Activated CD4-positive, alpha-beta T cell treated with anti-CD3 and anti-CD28 coated beads for 48 hours (primary cell): ENCODE measurements around the gene ADNP.

ENCODE experiments used
- DNase-seq: peaks from one replicate; pipeline ENCODE4 v3.0.0-alpha.2; 2020

Gene ADNP

DNA sequence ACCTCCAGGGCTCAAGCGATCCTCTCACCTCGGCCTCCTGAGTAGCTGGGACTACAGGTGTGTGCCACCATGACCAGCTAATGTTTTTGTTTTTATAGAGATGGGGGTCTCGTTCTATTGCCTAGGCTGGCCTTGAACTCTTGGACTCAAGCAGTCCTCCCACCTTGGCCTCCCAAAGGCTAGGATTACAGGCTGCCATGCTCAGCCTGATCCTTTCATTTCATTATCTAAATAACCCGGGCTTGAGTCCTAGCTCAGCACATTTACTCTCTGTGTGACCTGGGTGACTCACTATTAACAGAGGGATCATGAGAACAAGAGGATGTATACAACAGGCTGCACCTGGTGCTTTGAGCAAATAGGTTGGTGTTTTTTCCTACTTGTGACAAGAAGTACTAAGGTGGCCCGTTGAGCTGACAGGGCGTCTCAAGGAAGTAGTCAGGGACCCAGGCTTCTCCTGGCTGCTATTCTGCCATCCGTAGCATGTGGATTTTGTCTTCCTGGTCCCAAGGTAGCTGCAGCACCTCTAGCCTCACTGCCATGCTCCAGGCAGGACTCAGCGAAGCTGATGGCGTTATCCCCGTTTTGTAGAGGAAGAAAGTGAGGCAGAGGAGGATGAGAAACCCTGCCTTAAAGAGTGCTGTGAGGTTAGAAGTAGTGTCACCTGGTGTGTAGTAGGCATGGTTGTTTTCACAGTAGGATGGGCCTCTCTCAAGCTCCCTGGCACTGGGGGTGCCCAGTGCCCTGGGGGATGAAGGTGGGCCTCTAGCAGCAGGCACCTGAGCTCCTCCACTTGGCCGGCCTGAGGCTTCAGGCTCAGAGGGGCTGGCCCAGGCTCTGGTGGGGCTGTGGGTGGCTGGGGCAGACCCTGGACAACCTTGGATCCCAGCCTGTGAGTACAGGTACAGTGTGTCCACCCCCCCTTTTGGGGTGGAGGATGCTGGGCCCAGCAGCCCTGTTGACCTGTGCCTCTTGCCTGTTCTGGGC is 62.4 kb downstream of the ADNP start:
- DNase-seq, result no peak

DNA sequence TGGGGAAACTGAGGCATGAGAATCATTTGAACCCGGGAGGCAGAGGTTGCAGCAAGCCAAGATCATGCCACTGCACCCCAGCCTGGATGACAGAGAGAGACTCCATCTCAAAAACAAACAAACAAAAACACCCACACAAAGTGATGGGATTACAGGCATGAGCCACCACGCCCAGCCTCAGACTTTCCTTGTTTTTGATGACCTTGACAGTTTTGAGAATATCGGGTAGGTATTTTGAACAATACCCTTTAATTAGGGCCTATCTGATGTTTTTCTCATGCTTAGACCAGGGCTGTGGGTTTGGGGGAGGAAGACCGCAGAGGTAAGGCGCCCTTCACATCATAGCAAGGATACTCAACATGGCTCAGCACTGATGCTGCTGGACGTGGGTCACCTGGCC is 63.4 kb downstream of the ADNP start:
- no peak for DNase-seq

DNA sequence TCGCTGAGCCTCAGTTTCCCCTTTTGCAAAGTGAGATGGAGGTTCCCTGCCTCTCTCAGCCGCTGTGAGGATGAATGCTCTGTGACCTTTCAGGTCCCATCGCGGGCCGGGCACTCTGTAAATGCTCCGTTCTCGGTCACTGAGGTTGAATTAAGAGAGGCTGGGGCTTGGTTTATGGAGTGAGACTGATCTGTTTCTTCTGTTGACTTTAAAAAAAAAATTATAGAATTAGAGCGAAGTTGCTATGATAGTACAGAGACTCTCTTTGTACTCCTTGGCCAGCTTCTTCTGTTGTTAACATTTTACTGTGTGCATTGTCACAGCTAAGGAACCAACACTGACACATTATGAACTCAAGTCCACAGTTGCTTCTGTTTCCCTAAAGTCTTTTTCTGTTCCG is 64.4 kb downstream of the ADNP start:
- no peak for DNase-seq

- DNase-seq, result no peak
Observed at GRCh38 chr20:50866036-50866685, 65.1 kb downstream of the ADNP start.

DNA sequence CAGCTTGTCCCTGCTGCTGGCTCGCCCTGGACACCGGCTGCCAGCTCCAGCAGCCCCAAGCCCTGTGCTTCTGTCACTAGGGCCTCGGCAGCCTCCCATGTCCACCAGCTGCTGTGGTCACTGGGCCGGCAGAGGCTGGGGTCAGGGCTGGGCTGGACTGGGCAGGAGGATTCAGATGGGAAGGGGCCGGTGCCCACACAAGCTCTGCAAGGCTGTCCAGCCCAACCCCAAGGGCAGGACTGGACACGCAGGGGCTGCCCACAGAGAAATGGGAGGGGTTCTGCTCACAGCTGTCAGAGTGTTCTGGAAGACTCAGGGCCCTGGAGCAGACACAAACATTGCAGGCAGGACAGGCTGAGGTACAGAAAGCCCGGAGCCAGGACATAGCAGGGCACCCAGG is 65.6 kb downstream of the ADNP start:
- no peak for DNase-seq

GRCh38 chr20:50865114-50865513 is 66.1 kb downstream of the ADNP start:
- no peak for DNase-seq

DNA sequence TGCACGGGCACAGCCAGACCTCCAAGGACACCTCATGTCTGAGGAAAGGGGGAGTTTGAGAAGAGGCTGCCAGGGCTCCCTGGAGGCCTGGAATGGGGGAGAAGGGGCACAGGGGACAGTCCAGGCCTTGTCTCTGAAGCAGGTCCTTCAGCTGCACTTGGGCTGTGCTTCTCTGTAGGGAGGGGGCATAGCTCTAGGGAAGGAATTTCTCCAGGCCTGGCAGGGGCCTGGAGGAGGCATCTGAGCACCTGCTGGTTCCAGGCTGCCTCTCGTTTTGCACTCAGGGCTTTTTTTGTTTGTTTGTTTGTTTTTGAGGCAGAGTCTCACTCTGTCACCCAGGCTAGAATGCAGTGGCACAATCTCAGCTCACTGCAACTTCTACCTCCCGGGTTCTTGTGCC is 68.7 kb downstream of the ADNP start:
- DNase-seq, result no peak

- DNase-seq, result no peak
Observed at GRCh38 chr20:50861012-50861411, 70.2 kb downstream of the ADNP start.

GRCh38 chr20:50859161-50859560 is 72.1 kb downstream of the ADNP start:
- no peak for DNase-seq

DNA sequence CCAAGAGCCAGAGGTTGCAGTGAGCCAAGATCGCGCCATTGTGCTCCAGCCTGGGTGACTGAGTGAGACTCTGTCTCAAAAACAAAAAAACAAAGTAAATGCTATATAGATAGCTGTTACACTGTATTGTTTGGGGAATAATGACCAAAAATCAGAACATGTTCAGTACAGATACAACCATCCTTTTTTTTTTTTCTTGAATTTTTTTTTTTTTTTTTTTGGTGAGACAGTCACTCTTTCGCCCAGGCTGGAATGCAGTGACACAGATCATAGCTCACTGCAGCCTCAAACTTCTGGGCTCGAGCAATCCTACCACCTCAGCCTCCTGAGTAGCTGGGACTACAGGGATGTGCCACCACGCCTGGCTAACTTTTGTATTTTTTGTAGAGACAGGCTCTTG is 72.7 kb downstream of the ADNP start:
- no peak for DNase-seq

GRCh38 chr20:50857348-50857747 is 73.9 kb downstream of the ADNP start:
- no peak for DNase-seq

GRCh38 chr20:50856475-50857041 is 74.7 kb downstream of the ADNP start:
- DNase-seq, result no peak

DNA sequence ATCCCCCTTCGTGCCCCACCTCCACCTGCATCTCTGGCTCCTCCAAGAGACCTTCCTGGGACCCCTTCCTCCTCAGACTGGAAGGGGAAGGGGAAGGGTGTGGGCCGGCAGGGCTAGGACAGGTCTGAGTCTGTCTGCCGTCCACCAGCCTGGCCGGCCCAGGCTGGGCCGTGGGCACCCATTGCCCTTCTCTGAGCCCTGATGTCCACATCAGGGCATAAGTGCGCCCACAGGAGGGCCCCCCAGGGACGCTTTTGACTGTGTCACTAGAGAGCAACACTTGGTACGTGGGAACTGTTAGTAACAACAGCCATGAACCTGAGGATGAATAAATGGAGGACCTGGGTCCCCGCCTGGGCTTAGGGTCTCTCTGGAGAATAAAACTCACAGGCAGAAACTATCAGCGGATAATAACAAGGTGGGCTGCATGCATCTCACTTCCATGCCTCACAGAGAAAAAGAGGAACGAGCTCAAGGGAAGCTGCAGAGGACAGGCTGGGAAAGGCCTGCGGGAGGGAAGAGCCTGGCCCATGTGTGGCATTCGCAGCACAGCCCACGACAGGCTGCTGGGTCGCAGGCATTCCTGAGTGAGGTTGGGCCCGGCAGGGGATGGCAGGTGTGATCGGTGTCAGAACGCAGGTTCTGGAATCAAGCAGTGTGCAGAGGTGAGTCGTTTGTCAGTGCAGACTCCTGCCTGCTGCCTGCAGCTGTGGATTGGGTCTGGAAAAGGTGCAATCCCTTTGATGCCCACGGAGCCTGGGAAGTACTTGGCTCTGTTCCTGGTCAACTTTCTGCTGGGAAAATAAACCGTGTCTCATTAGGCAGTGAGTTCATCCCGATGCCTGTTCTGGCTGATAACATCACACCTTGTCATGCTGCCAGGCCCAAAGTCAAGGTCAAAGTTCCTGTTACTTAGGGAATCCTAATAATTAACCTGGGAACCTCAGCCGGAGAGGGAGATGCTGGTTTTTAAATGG is 75.5 kb downstream of the ADNP start:
- no peak for DNase-seq

GRCh38 chr20:50854506-50855249 is 76.6 kb downstream of the ADNP start:
- DNase-seq, result no peak

DNA sequence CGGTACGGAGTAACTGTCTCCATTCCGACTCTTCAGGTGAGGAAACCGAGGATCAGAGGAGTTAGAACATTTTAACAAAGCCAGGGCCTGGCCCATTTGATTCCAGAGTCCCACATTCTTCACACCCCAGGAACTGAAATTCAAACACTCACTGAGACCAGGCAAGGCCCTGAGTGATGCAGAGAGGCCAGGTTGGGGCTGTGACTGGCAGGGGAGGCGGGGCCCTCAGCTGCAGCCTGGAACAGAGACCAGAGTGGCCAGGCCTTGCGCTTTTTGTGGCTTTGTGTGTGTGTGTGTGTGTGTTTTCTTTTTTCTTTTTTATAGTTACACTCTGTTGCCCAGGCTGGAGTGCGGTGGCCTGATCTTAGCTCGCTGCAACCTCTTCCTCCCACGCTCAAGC is 79.2 kb downstream of the ADNP start:
- DNase-seq, result no peak

- DNase-seq, result no peak
Observed at GRCh38 chr20:50850721-50851286, 80.4 kb downstream of the ADNP start.

GRCh38 chr20:50848846-50849673 is 82.2 kb downstream of the ADNP start:
- no peak for DNase-seq

GRCh38 chr20:50848341-50848808 is 82.9 kb downstream of the ADNP start:
- no peak for DNase-seq

- DNase-seq, result no peak
Observed at GRCh38 chr20:50845566-50846215, 85.5 kb downstream of the ADNP start.
